Prostate gland (tissue), 2 donors: ENCODE results near the gene ISCU.

ENCODE experiments used
- CTCF ChIP-seq, 4 experiments: fragments of 200-600 bp in 2 of 4; fragments of 450-650 bp in 2 of 4; sonication (generic) in 2 of 4; IDR thresholded peaks; 1 replicate in 3 of 4; 2 replicates in 1 of 4; pipeline ENCODE4 v1.5.1; 2016 to 2019; ENCODE audit warnings: antibody characterized with exemption in 4 of 4, mild to moderate bottlenecking in 2 of 4, moderate library complexity in 2 of 4
- POLR2A ChIP-seq: fragments of 450-650 bp; IDR thresholded peaks from one replicate; pipeline ENCODE4 v1.6.1; 2016; ENCODE audit warnings: antibody characterized with exemption, mild to moderate bottlenecking

GRCh38 chr12:108612788-108613282 lies 50.4 kb downstream of the ISCU start:
- TF ChIP-seq CTCF (IDR thresholded peaks at IDR 0.05): no peak
- TF ChIP-seq POLR2A: no peak
